Pancreas (tissue), 10 donors: Measurements from ENCODE around the gene UNC119. TPM values are rescaled to one million over a fixed set of nuclear protein-coding genes. Genes with fewer than 3 reads are reported as not detected.

Source experiments
- ATAC-seq, 4 donors: fragments of 200-7000 bp; cut with Tn5 transposase; one replicate each; pipeline versions ENCODE4 v1.8.0 to v1.9.1; 2020; ENCODE audit warnings: mild to moderate bottlenecking in 4 of 4, moderate library complexity in 4 of 4
- DNase-seq, 6 donors: peaks; one replicate each; pipeline ENCODE4 v3.0.0-alpha.2; 2020
- FAIRE-seq: peaks from 2 replicates; lab custom pipeline; 2012; peaks lifted over from hg19 to GRCh38; lab: Jason Lieb, UNC
- H3K27ac ChIP-seq, 4 donors: fragments of 200-600 bp; sonication (generic); 1 replicate in 3 of 4; 2 replicates in 1 of 4; pipeline versions ENCODE4 v1.5.0 to v1.8.0; 2020
- H3K27me3 ChIP-seq, 4 donors: fragments of 200-600 bp; one replicate each; pipeline ENCODE4 v1.8.0; 2021
- H3K36me3 ChIP-seq, 3 donors: fragments of 200-600 bp; sonication (generic) in 1 of 3; one replicate each; pipeline versions ENCODE4 v1.5.0 to v1.8.0; 2020 to 2021
- H3K4me1 ChIP-seq, 3 donors: fragments of 200-600 bp; one replicate each; pipeline ENCODE4 v1.8.0; 2021
- H3K4me3 ChIP-seq, 4 donors: fragments of 200-600 bp; sonication (generic) in 2 of 4; one replicate each; pipeline versions ENCODE4 v1.5.0 to v1.8.0; 2020 to 2021
- H3K9me3 ChIP-seq, 4 donors: fragments of 200-600 bp; one replicate each; pipeline ENCODE4 v1.8.0; 2021
- WGBS, 2 donors: extraction: QIAGEN DNeasy Blood & Tissue Kit; methylation state at CpG; one replicate each; pipeline ENCODE4 v1.1.7; 2013; 5-methylcytosine and 5-hydroxymethylcytosine counted together
- intact Hi-C, 3 donors: fragments of 100-400 bp; cut with DNase I; formaldehyde crosslinking; loops; one replicate each; pipeline versions ENCODE4 v1.11.1 to v1.14.2; 2022
- polyA plus RNA-seq, 2 donors: library from polyadenylated mRNA; stranded (reverse); fragments of 200-250 nt; gene quantifications; one replicate each; pipeline ENCODE4 v1.2.3, GENCODE V29; 2013
- total RNA-seq, 6 donors: library from RNA; stranded (reverse); fragmentation: NEBNext Ultra II Directional in 4 of 6; extraction: Animal tissue kit (Norgen Biotek cat#: 25700) in 4 of 6; gene quantifications; one replicate each; pipeline versions ENCODE4 v1.2.1 to v1.2.4, GENCODE V29; 2021 to 2023
- TF ChIP-seq, protein P1 (sequence below), 4 donors: fragments of 200-600 bp; sonication (generic) in 3 of 4; IDR thresholded peaks; one replicate each; pipeline versions ENCODE4 v1.5.0 to v1.8.0; 2021; ENCODE audit warnings: antibody characterized with exemption in 4 of 4
- donor health status: healthy with polysubstance abuse.
- donor health status: DM: no; HTN: no; CAD: no; lungs with moderate emphysema.
- donor health status: DM: no; HTN: no; CAD: no.
- donor health status: control.
- donor health status: control.
- donor health status: Bipolar disorder and iron deficiency.
- donor health status: DM: yes; HTN: yes; CAD: no.
- donor health status: DM: no; HTN: no; CAD: no.
- donor health status: DM: no; HTN: no; CAD: no.
- donor health status: DM: yes; HTN: yes; CAD: no.

UNC119 gene
- total and polyA plus RNA-seq, 8 donors, result 9.3 to 31.1 (median 12.2) TPM

DNA sequence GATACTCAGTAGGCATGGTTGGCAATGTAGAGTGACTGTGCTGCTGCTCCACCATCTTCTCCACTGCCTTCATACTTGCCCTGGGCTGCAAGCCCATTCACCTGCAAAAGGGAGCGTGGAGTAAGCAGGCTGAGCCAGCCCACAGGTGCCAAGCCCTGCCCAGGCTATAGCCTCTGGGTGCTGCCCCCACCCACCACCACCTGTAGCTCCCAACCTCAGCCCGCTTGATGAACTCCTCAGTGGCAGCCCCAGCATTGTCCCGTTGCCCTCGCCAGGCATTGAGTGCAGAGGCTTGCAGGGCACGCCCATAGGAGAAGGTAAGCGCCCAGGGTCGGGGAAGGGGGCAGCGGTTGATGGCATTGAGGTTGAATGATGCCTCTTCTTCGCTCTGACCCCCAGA lies 21.1 kb upstream of the UNC119 start:
- H3K36me3 ChIP-seq, result no peaks in the 10 kb centered on the region
- no peak overlapping the region for H3K4me3 ChIP-seq
- H3K27ac ChIP-seq, result no peak overlapping the region
- peak in 1 of 6 donors; percentile 42 for DNase-seq
- H3K9me3 ChIP-seq, result no peaks in the 10 kb centered on the region
- H3K27me3 ChIP-seq, result no peaks in the 10 kb centered on the region
- 91 to 95% methylated on average over 9 of the region's 9 CpGs for WGBS, 2 donors
- intact Hi-C loops, result no loop called here
- H3K4me1 ChIP-seq, result peaks cover 6 to 19% (median 9%) of the 10 kb centered on the region in 3 donors
- FAIRE-seq, result no peak
- TF ChIP-seq, protein P1, sequence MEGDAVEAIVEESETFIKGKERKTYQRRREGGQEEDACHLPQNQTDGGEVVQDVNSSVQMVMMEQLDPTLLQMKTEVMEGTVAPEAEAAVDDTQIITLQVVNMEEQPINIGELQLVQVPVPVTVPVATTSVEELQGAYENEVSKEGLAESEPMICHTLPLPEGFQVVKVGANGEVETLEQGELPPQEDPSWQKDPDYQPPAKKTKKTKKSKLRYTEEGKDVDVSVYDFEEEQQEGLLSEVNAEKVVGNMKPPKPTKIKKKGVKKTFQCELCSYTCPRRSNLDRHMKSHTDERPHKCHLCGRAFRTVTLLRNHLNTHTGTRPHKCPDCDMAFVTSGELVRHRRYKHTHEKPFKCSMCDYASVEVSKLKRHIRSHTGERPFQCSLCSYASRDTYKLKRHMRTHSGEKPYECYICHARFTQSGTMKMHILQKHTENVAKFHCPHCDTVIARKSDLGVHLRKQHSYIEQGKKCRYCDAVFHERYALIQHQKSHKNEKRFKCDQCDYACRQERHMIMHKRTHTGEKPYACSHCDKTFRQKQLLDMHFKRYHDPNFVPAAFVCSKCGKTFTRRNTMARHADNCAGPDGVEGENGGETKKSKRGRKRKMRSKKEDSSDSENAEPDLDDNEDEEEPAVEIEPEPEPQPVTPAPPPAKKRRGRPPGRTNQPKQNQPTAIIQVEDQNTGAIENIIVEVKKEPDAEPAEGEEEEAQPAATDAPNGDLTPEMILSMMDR (IDR thresholded peaks at IDR 0.05), result no peak
- no peak for ATAC-seq

DNA sequence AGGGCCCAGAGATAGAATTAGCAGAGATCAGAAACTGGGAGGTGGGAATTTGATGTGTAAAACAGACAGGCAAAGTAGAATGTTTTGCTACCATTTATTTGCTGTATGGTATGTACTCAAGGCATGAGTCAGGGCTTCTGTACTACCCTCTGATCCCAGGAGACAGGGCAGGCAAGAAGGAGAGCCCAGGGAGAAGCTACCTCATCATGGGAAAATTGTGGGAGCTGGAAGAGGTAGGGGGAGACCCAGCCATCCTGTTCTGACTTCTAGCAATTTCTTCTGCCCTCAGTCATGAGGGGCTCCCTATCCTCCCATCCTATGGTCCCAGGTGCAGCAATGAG lies 20.6 kb upstream of the UNC119 start:
- Histone ChIP-seq H3K36me3 (no peaks in the 10 kb centered on the region), H3K27ac (no peak overlapping the region), H3K9me3 (no peaks in the 10 kb centered on the region), H3K4me1 (peaks cover 6 to 19% (median 9%) of the 10 kb centered on the region in 3 donors), H3K27me3 (no peaks in the 10 kb centered on the region), H3K4me3 (no peak overlapping the region)
- ATAC-seq, result no peak
- intact Hi-C loops, result no loop called here
- TF ChIP-seq, protein P1 (IDR thresholded peaks at IDR 0.05), result no peak
- no peak for FAIRE-seq
- no peak for DNase-seq

DNA sequence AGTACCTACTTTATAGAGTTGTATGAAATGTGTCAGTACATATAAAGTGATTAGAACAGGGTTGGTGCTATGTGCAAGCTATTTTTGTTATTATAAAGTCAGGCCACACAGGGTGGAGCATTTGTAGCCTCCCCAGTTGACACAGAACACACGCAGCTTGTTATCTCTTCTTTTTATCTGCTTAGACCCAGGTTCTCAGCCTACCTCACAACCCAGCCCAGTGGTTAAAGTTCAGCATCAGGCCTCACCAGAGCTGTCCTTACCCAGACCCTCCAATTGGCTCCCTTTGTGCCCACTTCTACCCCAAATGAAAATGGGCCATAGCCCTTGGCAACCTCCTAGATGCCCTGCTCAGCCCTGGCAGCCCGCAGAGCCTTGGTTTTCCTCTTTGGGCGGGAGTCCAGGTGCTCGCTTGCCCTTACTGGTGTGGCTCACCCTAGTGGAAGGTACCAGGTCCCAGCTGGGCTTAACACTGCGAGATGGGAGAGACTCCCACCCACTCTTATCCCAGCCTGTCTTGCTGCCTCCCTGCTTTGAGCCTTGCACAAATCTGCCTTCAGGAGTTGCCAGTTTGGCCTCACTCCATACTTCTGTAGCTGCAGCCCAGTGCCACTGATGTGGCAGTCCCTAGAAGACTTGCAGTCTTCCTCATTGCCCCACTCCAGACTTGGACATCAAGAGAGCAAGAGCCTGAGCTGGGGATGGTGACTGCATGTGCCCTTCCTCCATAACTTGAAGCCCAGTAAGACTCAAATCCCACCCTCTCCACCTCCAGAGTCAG lies 20.0 kb upstream of the UNC119 start:
- no peaks in the 10 kb centered on the region for H3K36me3 ChIP-seq
- TF ChIP-seq, protein P1 (IDR thresholded peaks at IDR 0.05), result no peak
- peak overlapping the region in 3 of 4 donors; percentile 80 to 90 (median 88) for H3K4me3 ChIP-seq
- 53 to 56% methylated on average over 5 of the region's 5 CpGs for WGBS, 2 donors
- no peak for ATAC-seq
- intact Hi-C loops, result no loop called here
- no peaks in the 10 kb centered on the region for H3K27me3 ChIP-seq
- no peak overlapping the region for H3K27ac ChIP-seq
- FAIRE-seq, result no peak
- DNase-seq, result peak in 2 of 6 donors; percentile 38 to 43
- no peaks in the 10 kb centered on the region for H3K9me3 ChIP-seq
- H3K4me1 ChIP-seq, result peaks cover 6 to 19% (median 9%) of the 10 kb centered on the region in 3 donors

DNA sequence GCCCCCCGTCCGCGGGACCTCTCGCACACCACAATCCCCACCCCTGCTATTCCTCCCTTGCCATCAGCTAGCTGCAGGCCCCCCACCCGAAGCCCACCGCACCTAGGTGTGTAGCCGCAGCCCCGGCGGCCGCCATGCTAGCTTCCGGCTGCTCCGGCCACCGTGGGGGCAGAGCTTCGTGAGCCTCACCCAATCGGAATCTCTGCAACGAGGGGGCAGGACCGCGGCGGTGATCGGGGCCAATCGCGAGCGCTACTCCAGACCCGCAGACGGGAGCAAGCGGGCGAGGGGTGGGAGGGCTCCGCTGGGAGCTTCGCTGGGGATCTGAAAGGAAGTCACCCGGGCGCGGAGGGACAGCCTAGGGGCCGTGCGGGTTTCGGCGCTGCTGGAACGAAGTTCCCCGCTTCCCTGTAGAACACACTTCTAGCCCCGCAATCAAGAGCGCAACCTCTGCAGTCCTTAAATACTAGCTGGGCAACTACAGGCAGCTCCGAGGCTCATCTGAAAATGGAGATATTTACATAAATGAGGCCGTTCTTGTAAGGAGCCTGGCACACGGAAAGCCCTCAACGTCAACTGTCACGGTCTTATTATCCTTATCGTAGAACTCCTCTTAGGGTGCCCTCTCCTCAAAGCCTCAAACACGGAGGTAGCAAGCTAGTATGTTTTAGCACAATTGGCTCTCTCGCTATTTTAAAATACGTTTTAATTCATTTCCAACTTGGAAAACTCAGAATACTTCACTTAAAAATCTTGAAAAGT lies 19.1 kb upstream of the UNC119 start, which contains the start of gene PIGS:
TSS of gene PIGS (minus strand) at position 164 of the 762 bp plus-strand sequence. CDS start at position 136, 28 bp downstream.
- no peaks in the 10 kb centered on the region for H3K27me3 ChIP-seq
- ATAC-seq (peak; percentile 98 to 99 (median 99)), DNase-seq (peak; percentile 94 to 99 (median 95)), FAIRE-seq (no peak)
- peak within 1 kb of the TSS; percentile 66 to 82 (median 73) for H3K27ac ChIP-seq
- H3K36me3 ChIP-seq, result no peaks in the 10 kb centered on the region
- 1% methylated on average over 47 to 49 of the region's 49 CpGs for WGBS, 2 donors
- intact Hi-C loops, result no loop called here
- peaks cover 6 to 15% (median 9%) of the 10 kb centered on the region in 3 donors for H3K4me1 ChIP-seq
- H3K4me3 ChIP-seq, result peak within 1 kb of the TSS; percentile 80 to 98 (median 89)
- TF ChIP-seq, protein P1 (IDR thresholded peaks at IDR 0.05), result no peak
- no peaks in the 10 kb centered on the region for H3K9me3 ChIP-seq
